ENCODE results near the gene EPS8L2. TPM values are rescaled to one million over a fixed set of nuclear protein-coding genes. Genes with fewer than 3 reads are reported as not detected.
A peak's percentile ranks its signal among the peaks of the same experiment; 100 is the strongest.

The EPS8L2 gene
- total RNA-seq, 1 donor from 2014 or later: 155 TPM

GRCh38 chr11:761526-762108 lies 55.6 kb downstream of the EPS8L2 start:
- no peak for ATAC-seq
- no peaks in the 10 kb centered on the region for H3K27me3 ChIP-seq
- H3K27ac ChIP-seq: no peak overlapping the region
- intact Hi-C loops (cut with DNase I): no loop called here
- H3K4me1 ChIP-seq: no peaks in the 10 kb centered on the region
- peaks cover 95% of the 10 kb centered on the region for H3K36me3 ChIP-seq
- DNase-seq: no peak
- no peak overlapping the region for H3K4me3 ChIP-seq
- no peaks in the 10 kb centered on the region for H3K9me3 ChIP-seq
- no peak for TF ChIP-seq CTCF (IDR thresholded peaks at IDR 0.05)

GRCh38 chr11:762421-763072 lies 56.5 kb downstream of the EPS8L2 start:
- intact Hi-C loops (cut with DNase I): no loop called here
- Histone ChIP-seq H3K4me3 (no peak overlapping the region), H3K9me3 (no peaks in the 10 kb centered on the region), H3K27ac (peak overlapping the region; percentile 13), H3K27me3 (no peaks in the 10 kb centered on the region), H3K4me1 (no peaks in the 10 kb centered on the region), H3K36me3 (peaks cover 90% of the 10 kb centered on the region)
- DNase-seq (no peak), ATAC-seq (peak; percentile 80)
- TF ChIP-seq CTCF (IDR thresholded peaks at IDR 0.05): peak; percentile 13

GRCh38 chr11:763073-763463 lies 57.0 kb downstream of the EPS8L2 start:
- H3K27ac ChIP-seq: peak overlapping the region; percentile 13
- H3K27me3 ChIP-seq: no peaks in the 10 kb centered on the region
- intact Hi-C loops (cut with DNase I): no loop called here
- no peaks in the 10 kb centered on the region for H3K4me1 ChIP-seq
- no peak overlapping the region for H3K4me3 ChIP-seq
- H3K36me3 ChIP-seq: peaks cover 85% of the 10 kb centered on the region
- H3K9me3 ChIP-seq: no peaks in the 10 kb centered on the region
- no peak for TF ChIP-seq CTCF (IDR thresholded peaks at IDR 0.05)
- DNase-seq: no peak
- ATAC-seq: peak; percentile 69

- DNase-seq: no peak
- no peak overlapping the region for H3K4me3 ChIP-seq
- no peak for TF ChIP-seq CTCF (IDR thresholded peaks at IDR 0.05)
- no peaks in the 10 kb centered on the region for H3K4me1 ChIP-seq
- no peak overlapping the region for H3K27ac ChIP-seq
- peaks cover 78% of the 10 kb centered on the region for H3K36me3 ChIP-seq
- ATAC-seq: no peak
- no peaks in the 10 kb centered on the region for H3K9me3 ChIP-seq
- no peaks in the 10 kb centered on the region for H3K27me3 ChIP-seq
- intact Hi-C loops (cut with DNase I): no loop called here
These were observed 57.7 kb downstream of the EPS8L2 start for GRCh38 chr11:763549-764321.

GRCh38 chr11:764322-765024 lies 58.4 kb downstream of the EPS8L2 start:
- no peak for DNase-seq
- ATAC-seq: no peak
- H3K27ac ChIP-seq: no peak overlapping the region
- H3K4me1 ChIP-seq: no peaks in the 10 kb centered on the region
- intact Hi-C loops (cut with DNase I): no loop called here
- peaks cover 71% of the 10 kb centered on the region for H3K36me3 ChIP-seq
- H3K27me3 ChIP-seq: no peaks in the 10 kb centered on the region
- H3K9me3 ChIP-seq: no peaks in the 10 kb centered on the region
- H3K4me3 ChIP-seq: no peak overlapping the region
- TF ChIP-seq CTCF (IDR thresholded peaks at IDR 0.05): no peak
